Heart left ventricle (tissue), 13 donors: Measurements from ENCODE around the gene BABAM1.

Source experiments
- POLR2A ChIP-seq, 2 donors: fragments of 450-650 bp; IDR thresholded peaks; one replicate each; pipeline ENCODE4 v1.6.1; 2017; ENCODE audit warnings: antibody characterized with exemption in 2 of 2, mild to moderate bottlenecking in 2 of 2, moderate library complexity in 2 of 2
- TF ChIP-seq, protein P1 (sequence below), 12 donors: fragments of 200-600 bp; sonication (generic) in 4 of 12; IDR thresholded peaks; one replicate each; pipeline versions ENCODE4 v1.5.0 to v1.8.0; 2018 to 2022; ENCODE audit warnings: antibody characterized with exemption in 12 of 12, mild to moderate bottlenecking in 5 of 12
- donor health status: ischemic (EF 13 %, LVEDD 7.1; RV severe dilation, severe dysfunction).
- donor health status: DM: no; HTN: yes; CAD: no.
- donor health status: DM: no; HTN: no; CAD: no.
- donor health status: ischemic (EF 25% LVEDD 6.9; RV normal size, moderate dysfunction).
- donor health status: ischemic (EF 25% LVEDD 5.7; RV mildly dilated, moderate dysfunction).
- donor health status: ischemic (EF 35%, LVEDD 5.7; RV mildly dilated, moderate dysfunction).
- donor health status: nonischemic (EF 11% LVEDD 7.7; RV severe dilation, severe dysfunction).
- donor health status: DM: yes; HTN: yes; CAD: no.
- donor health status: PGD.
- donor health status: ischemic (EF 29% LVEDD 5.4; RV normal size, mild dysfunction).
- donor health status: nonischemic (EF 23%, LVEDD 6.1; RV moderate dilation, normal function).

DNA sequence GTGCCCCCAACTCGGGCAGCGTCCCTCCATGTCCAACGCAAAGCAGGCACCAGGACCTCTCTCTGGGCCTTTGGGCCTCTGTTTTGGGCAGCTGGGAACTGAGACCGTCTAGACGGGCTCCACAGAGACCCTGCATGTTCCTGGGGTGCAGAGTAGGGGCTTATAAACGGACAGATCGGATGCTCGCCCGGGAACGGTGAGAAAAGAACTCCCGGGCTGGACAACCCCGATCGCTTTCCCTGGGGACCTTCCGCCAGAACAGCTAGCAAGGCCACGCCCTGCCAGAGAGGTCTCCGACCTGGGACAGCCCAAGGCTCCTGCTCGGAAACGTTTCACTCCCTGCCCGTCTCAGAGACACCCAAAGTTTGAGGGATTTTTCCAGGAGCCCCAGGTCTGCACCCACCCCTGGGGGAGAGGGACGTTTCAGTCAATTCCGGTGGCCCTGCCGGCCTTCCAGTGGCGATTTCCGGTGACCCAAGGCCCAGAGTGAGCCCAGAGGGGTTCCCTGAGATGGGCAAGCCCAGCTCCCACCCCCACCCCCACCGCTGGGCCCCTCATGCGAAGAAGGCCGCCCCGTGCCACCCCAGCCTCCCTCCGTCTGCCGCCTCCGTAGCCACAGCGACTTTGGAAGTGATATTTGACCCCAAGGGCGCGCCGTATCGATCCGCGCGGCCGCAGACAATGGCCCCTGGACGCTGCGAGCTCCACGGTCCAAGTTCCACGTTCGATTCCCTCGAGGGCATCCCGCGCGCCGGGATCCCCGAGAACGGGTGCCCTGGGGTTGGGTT lies 23.2 kb upstream of the BABAM1 start:
- no peak for TF ChIP-seq POLR2A (IDR thresholded peaks at IDR 0.05)
- TF ChIP-seq, protein P1, sequence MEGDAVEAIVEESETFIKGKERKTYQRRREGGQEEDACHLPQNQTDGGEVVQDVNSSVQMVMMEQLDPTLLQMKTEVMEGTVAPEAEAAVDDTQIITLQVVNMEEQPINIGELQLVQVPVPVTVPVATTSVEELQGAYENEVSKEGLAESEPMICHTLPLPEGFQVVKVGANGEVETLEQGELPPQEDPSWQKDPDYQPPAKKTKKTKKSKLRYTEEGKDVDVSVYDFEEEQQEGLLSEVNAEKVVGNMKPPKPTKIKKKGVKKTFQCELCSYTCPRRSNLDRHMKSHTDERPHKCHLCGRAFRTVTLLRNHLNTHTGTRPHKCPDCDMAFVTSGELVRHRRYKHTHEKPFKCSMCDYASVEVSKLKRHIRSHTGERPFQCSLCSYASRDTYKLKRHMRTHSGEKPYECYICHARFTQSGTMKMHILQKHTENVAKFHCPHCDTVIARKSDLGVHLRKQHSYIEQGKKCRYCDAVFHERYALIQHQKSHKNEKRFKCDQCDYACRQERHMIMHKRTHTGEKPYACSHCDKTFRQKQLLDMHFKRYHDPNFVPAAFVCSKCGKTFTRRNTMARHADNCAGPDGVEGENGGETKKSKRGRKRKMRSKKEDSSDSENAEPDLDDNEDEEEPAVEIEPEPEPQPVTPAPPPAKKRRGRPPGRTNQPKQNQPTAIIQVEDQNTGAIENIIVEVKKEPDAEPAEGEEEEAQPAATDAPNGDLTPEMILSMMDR (IDR thresholded peaks at IDR 0.05) = no peak
